Left kidney (tissue), 8 donors: ENCODE results near the gene TRPM3. TPM values are rescaled to one million over a fixed set of nuclear protein-coding genes. Genes with fewer than 3 reads are reported as not detected.

Experiments
- DNase-seq: peaks from one replicate; pipeline ENCODE4 v3.0.0-alpha.2; 2013
- long read RNA-seq, 8 donors: transcript quantifications; one replicate each; lab custom pipeline, GENCODE V29; 2026
- polyA plus RNA-seq: library from polyadenylated mRNA; unstranded; fragments of 120-200 nt; gene quantifications from one replicate; pipeline ENCODE4 v1.2.1, GENCODE V29; 2013; ENCODE audit not compliant: insufficient read length

TRPM3 gene
- polyA plus RNA-seq: 15.4 TPM
- long read RNA-seq, donor 1: 0 reads
- long read RNA-seq, donor 2: 0 reads
- long read RNA-seq, donor 3: 0 reads
- long read RNA-seq, donor 4: 0 reads
- long read RNA-seq, donor 5, partial matches to known transcripts: 0 of 1 reads
- long read RNA-seq, donor 5, other reads (novel, unspliced or antisense): 0 of 1 reads
- long read RNA-seq, donor 6, partial matches to known transcripts: 0 of 1 reads
- long read RNA-seq, donor 6, other reads (novel, unspliced or antisense): 0 of 1 reads
- long read RNA-seq, donor 7: 0 reads
- long read RNA-seq, donor 8: 0 reads

GRCh38 chr9:71121275-71122021 is at the start of gene TRPM3:
Gene TRPM3 (minus strand): TSS chr9:71121621. CDS start chr9:71121354, 267 bp downstream.
- no peak for DNase-seq

- no peak for DNase-seq
These were observed 47.0 kb upstream of the TRPM3 start for GRCh38 chr9:71168418-71168817.

GRCh38 chr9:71162126-71162525 is 40.7 kb upstream of the TRPM3 start:
- no peak for DNase-seq

GRCh38 chr9:71157731-71158130 is 36.3 kb upstream of the TRPM3 start:
- DNase-seq: no peak

- DNase-seq: no peak
These were observed 25.9 kb upstream of the TRPM3 start for GRCh38 chr9:71147368-71147767.

- DNase-seq: no peak
These were observed 25.1 kb upstream of the TRPM3 start for GRCh38 chr9:71146511-71146910.

- peak; percentile 25 for DNase-seq
These were observed 23.8 kb upstream of the TRPM3 start for GRCh38 chr9:71145179-71145578.

- no peak for DNase-seq
These were observed 23.1 kb upstream of the TRPM3 start for GRCh38 chr9:71144495-71144894.

GRCh38 chr9:71136696-71137095 is 15.3 kb upstream of the TRPM3 start:
- no peak for DNase-seq

- DNase-seq: no peak
These were observed 9.7 kb upstream of the TRPM3 start for GRCh38 chr9:71131145-71131544.

- no peak for DNase-seq
These were observed 9.1 kb upstream of the TRPM3 start for GRCh38 chr9:71130521-71130920.

- no peak for DNase-seq
These were observed 7.4 kb upstream of the TRPM3 start for GRCh38 chr9:71128796-71129195.

GRCh38 chr9:71127301-71127700 is 5.9 kb upstream of the TRPM3 start:
- no peak for DNase-seq

GRCh38 chr9:71122421-71122820 is 1.0 kb upstream of the TRPM3 start:
- DNase-seq: no peak

- no peak for DNase-seq
These were observed 528 bp upstream of the TRPM3 start for GRCh38 chr9:71122022-71122275.

- no peak for DNase-seq
These were observed 747 bp downstream of the TRPM3 start for GRCh38 chr9:71120501-71121247.

GRCh38 chr9:71119746-71120145 is 1.7 kb downstream of the TRPM3 start:
- no peak for DNase-seq

GRCh38 chr9:71118324-71118723 is 3.1 kb downstream of the TRPM3 start:
- DNase-seq: no peak

GRCh38 chr9:71115448-71115975 is 5.9 kb downstream of the TRPM3 start:
- no peak for DNase-seq

GRCh38 chr9:71112866-71113265 is 8.6 kb downstream of the TRPM3 start:
- DNase-seq: no peak

- no peak for DNase-seq
These were observed 12.5 kb downstream of the TRPM3 start for GRCh38 chr9:71108937-71109336.

- no peak for DNase-seq
These were observed 14.4 kb downstream of the TRPM3 start for GRCh38 chr9:71106992-71107391.

- DNase-seq: no peak
These were observed 16.2 kb downstream of the TRPM3 start for GRCh38 chr9:71105192-71105591.
